ENCODE data around the gene ADNP2.

- TF ChIP-seq ESRRG (CRISPR knock-in tag; IDR thresholded peaks at IDR 0.05) (no peak), ARNTL (CRISPR knock-in tag; IDR thresholded peaks at IDR 0.05; ENCODE audit: borderline replicate concordance, low read depth) (no peak), TCF4 (CRISPR knock-in tag; IDR thresholded peaks at IDR 0.05; ENCODE audit: borderline replicate concordance) (no peak), RARB (CRISPR knock-in tag; IDR thresholded peaks at IDR 0.05) (no peak), ZFP30 (CRISPR knock-in tag; IDR thresholded peaks at IDR 0.05) (no peak), CSRNP3 (CRISPR knock-in tag; IDR thresholded peaks at IDR 0.05) (no peak)
Measured at GRCh38 chr18:80169607-80170006, 60.5 kb downstream of the ADNP2 start.
